ENCODE results near the gene ZNF628. TPM values are rescaled to one million over a fixed set of nuclear protein-coding genes. Genes with fewer than 3 reads are reported as not detected.

The ZNF628 gene
- total and polyA plus RNA-seq, 2 of the 4 experiments (the other 2 are of a cell fraction) = 0.18 to 1.9 TPM

- Histone ChIP-seq H3K56ac (ENCODE audit: extremely low read depth, insufficient read depth, low read length) (no peak overlapping the region), H2BK5ac (ENCODE audit: low read depth, low read length, poor library complexity, severe bottlenecking) (no peak overlapping the region), H2AK9ac (replicated peaks; ENCODE audit: low read depth, low read length, poor library complexity) (no peak overlapping the region), H3K4me2 (ENCODE audit: low read depth, low read length) (no peak overlapping the region), H3K4me3 (ENCODE audit: insufficient read depth, low read depth, low read length) (no peak overlapping the region), H4K5ac (ENCODE audit: low read depth, low read length) (no peak overlapping the region), H4K20me1 (ENCODE audit: insufficient read depth, low read length) (peaks cover 4% of the 10 kb centered on the region; the same call in 1 of the 2 replicates), H3K9ac (ENCODE audit: low read depth, low read length) (no peak overlapping the region), H2BK20ac (ENCODE audit: low read depth, low read length) (no peak overlapping the region), H3K79me1 (ENCODE audit: low read depth in 1 of 2, low read length in 2 of 2) (peaks cover 5 to 24% of the 10 kb centered on the region in 2 experiments; a peak in 3 of 4 replicates), H3K9me3 (ENCODE audit: control insufficient read depth, insufficient read depth, low read length) (no peaks in the 10 kb centered on the region), H3K4me1 (ENCODE audit: control insufficient read depth, insufficient read depth, low read length) (peaks cover 11% of the 10 kb centered on the region), H4K8ac (ENCODE audit: low read depth in 2 of 2, low read length in 2 of 2) (no peak overlapping the region), H2BK120ac (ENCODE audit: low read depth, low read length) (no peak overlapping the region), H2BK15ac (ENCODE audit: low read depth, low read length) (no peak overlapping the region), H3K27ac (ENCODE audit: insufficient read depth, low read length) (no peak overlapping the region), H2AFZ (replicated peaks; ENCODE audit: low read length, poor library complexity) (no peak overlapping the region), H3K27me3 (ENCODE audit: control insufficient read depth, insufficient read depth, low read length) (no peaks in the 10 kb centered on the region), H2AK5ac (ENCODE audit: low read depth, low read length) (no peak overlapping the region), H3K4ac (ENCODE audit: low read depth, low read length) (no peak overlapping the region), H3K23ac (ENCODE audit: low read depth, low read length) (no peak overlapping the region), H3K9me1 (ENCODE audit: insufficient read depth, low read length) (peaks cover 4% of the 10 kb centered on the region; the same call in 1 of the 2 replicates), H3K18ac (ENCODE audit: low read depth, low read length) (no peak overlapping the region), H3K14ac (replicated peaks; ENCODE audit: low read depth, low read length) (no peak overlapping the region), H4K91ac (ENCODE audit: insufficient read depth, low read depth, low read length) (no peak overlapping the region), H3K36me3 (ENCODE audit: control insufficient read depth, insufficient read depth, low read length) (no peaks in the 10 kb centered on the region)
- POLR2A ChIA-PET (ENCODE audit: unreplicated experiment) = no interaction called here
- intact Hi-C loops (cut with micrococcal nuclease) = no loop called here
- DNase-seq = no peak
- ATAC-seq (ENCODE audit: low read depth) = no peak
- dilution Hi-C loops (cut with HindIII; ENCODE audit: low sequenced_read_pairs, unreplicated experiment) = no loop called here
- CTCF ChIA-PET = no interaction called here
- in situ Hi-C loops (cut with MboI; ENCODE audit: low sequenced_read_pairs) = no loop called here
- 74% methylated on average over 12 of the region's 15 CpGs; no CpG with 5 or more reads in 1 of the 2 experiments for WGBS, 2 experiments (ENCODE audit: extremely low coverage in 2 of 2, insufficient read length in 1 of 2)
- BruUV-seq (replicated peaks) = no TSS peak
- TF ChIP-seq USF2 (IDR thresholded peaks at IDR 0.05; ENCODE audit: low read depth, low read length) (no peak), MAFK (IDR thresholded peaks at IDR 0.05; ENCODE audit: low read depth, low read length) (no peak)
Measured at GRCh38 chr19:55463583-55464031, 12.8 kb upstream of the ZNF628 start.
